H54 (cell line): ENCODE results near the gene SPATA20.

ENCODE experiments used
- DNase-seq: peaks from one replicate; pipeline ENCODE4 v3.0.0; 2011; ENCODE audit warnings: low spot score, mixed read lengths; ENCODE audit not compliant: insufficient read length
- FAIRE-seq: peaks from 3 replicates; lab custom pipeline; 2011; peaks lifted over from hg19 to GRCh38; lab: Jason Lieb, UNC
- POLR2A ChIP-seq: IDR thresholded peaks from 2 replicates; pipeline ENCODE4 v1.6.1; 2011; ENCODE audit warnings: low read depth, mild to moderate bottlenecking, low read length

Gene SPATA20

GRCh38 chr17:50551433-50551815, 4.5 kb downstream of the SPATA20 start:
- TF ChIP-seq POLR2A, result no peak
- no peak for FAIRE-seq

GRCh38 chr17:50551884-50552283, 4.9 kb downstream of the SPATA20 start:
- FAIRE-seq, result no peak
- no peak for TF ChIP-seq POLR2A
- DNase-seq, result no peak

More at GRCh38 chr17:50551433-50551815, 4.5 kb downstream of the SPATA20 start:
- DNase-seq, result no peak

DNA sequence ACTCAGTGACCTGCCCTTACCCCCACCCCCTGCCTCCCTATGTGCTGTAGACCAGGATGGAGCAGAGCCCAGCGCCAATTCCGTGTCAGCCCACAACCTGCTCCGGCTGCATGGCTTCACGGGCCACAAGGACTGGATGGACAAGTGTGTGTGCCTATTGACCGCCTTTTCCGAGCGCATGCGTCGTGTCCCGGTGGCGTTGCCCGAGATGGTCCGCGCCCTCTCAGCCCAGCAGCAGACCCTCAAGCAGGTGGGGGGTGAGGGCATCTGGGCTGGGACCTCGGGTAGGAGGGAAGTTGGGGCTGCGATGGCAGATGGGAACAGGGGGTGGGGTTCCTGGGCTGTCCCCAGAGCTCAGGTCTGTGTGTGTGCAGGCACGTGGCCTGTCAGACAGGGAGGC, 7.2 kb downstream of the SPATA20 start:
- DNase-seq (no peak), FAIRE-seq (no peak)
- no peak for TF ChIP-seq POLR2A

- no peak for DNase-seq
- no peak for FAIRE-seq
These were observed 9.8 kb downstream of the SPATA20 start for GRCh38 chr17:50556803-50557202.

DNA sequence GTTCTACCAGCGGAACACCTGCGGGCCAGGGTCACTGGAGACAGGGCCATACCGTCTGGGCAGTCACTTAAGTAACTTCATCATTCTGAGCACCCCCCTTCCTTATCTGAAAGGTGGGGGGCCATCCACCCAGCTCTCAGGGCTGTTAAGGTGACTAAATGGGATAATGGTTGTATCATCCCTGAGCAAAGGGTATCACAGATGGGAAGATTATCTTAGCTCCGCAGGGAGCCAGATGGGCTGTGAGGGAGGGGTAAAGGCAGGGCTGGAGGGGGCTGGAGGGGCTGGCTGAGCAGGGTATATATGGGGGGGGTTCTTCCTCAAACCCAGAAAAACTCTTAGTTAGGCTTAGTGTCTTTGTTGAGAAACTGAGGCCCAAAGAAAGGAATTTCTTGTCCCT, 10.7 kb downstream of the SPATA20 start:
- no peak for TF ChIP-seq POLR2A
- DNase-seq (no peak), FAIRE-seq (no peak)

More at GRCh38 chr17:50556803-50557202, 9.8 kb downstream of the SPATA20 start:
- TF ChIP-seq POLR2A, result no peak

GRCh38 chr17:50558091-50558490, 11.1 kb downstream of the SPATA20 start:
- no peak for TF ChIP-seq POLR2A
- FAIRE-seq (no peak), DNase-seq (no peak)

DNA sequence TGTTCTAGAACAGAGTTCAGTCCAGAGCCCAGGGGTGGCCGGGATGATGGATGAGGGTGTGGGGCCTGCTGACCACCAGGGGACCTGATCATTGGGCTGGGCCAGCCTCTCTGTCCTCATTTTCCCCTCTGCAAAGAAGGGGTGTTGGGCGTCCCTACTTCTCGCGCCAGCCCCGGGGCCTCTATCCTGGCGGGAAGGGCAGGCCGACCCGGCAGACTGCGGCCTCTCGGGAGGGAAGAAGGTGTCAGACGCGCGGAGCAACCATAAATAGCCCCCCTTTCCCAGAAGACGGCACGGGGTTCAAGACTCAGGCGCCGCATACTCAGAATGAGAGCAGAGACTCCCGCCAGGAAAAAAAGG, 11.6 kb downstream of the SPATA20 start:
- FAIRE-seq, result no peak
- no peak for TF ChIP-seq POLR2A

DNA sequence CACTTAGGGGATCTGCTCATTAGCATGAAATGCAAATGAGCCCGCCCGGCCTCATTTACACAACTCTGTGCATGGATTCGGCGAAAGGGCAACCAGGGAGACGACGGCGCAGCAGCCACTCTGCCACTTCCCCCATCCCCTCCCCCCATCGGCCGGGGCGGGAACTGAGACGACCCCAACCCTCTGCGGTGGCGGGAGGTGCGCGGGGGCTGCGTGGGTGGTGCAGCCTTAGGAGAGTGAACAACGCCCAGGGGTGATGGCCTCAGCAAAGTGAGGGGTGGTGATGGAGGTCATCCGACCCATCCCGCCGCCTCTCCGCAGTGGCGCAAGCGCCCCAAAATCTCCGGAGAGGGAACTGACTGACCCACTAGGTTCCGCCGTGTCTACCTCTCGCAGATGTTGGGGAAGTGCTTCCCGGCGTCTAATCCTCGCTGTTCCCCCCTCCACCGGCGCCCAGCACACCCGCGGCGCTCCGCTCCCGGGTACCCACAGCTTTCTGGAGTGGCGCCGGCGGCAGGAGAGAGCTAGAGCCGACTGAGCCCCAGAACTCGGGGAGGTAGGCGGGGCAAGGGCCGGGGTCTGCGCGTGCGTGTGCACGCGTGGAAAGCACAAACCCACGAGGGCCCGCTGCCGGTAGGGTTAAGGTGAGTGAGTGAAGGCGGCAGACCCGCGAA, 12.1 kb downstream of the SPATA20 start:
- FAIRE-seq (no peak), DNase-seq (no peak)
- no peak for TF ChIP-seq POLR2A

More for the DNA sequence above, 11.6 kb downstream of the SPATA20 start:
- no peak for DNase-seq

- FAIRE-seq (no peak), DNase-seq (peak; percentile 93)
- no peak for TF ChIP-seq POLR2A
These were observed 12.8 kb downstream of the SPATA20 start for GRCh38 chr17:50559674-50560184.

GRCh38 chr17:50560185-50560824, 13.3 kb downstream of the SPATA20 start, which contains the start of gene CACNA1G:
Gene CACNA1G, plus strand, starts transcription at chr17:50560715. Its CDS starts 745 bp downstream, at chr17:50561460.
- FAIRE-seq (peak; percentile 43), DNase-seq (peak; percentile 99)
- TF ChIP-seq POLR2A, result no peak; the same call in 1 of the 2 replicates

GRCh38 chr17:50560931-50561745, 14.2 kb downstream of the SPATA20 start:
- TF ChIP-seq POLR2A, result no peak
- FAIRE-seq (no peak), DNase-seq (no peak)

GRCh38 chr17:50561746-50562141, 14.8 kb downstream of the SPATA20 start:
- no peak for FAIRE-seq
- TF ChIP-seq POLR2A, result no peak
- no peak for DNase-seq

DNA sequence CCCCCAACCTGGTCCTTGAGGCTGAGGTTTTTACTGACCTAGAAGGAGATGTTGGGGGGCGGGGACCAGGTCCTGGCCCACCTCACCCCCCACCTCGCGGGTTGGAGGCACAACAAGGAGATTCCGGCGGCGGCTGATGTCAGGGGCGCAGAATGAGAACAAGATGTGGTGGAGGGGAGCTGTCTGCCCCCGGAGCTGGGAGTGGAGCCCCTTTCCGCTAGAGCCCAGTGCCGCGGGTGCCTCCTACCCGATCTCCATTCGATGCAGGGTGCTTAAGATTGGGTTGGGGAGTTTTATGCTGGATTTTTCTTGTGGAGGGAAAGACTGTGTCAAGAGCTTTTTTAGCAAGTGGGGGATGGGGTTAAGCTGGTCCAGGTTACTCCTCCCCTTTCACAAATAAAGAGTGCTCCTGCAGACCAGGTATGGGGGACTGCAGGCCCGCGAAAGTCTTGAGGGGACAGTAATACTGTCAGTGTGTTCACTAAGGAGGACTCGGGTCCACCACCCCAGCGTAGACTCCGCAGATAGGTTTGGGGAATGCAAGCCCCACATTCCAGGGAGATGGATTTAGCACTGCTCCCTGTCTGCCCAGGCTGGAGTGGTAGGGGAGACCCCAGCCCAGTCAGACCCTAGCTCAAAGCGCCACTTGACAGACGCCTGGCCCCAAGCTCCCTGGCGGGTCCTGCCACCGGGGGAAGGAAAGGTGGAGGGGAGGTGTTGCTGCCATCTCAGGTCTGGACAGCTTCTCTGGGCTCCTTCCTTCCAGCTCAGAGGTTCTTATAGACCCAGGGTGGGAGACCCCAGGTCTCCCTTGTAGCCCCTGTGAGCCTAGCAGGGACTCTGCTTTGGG, 15.5 kb downstream of the SPATA20 start:
- no peak for FAIRE-seq
- no peak for TF ChIP-seq POLR2A
- no peak for DNase-seq
